ENCODE measurements around the gene CALD1. TPM values are rescaled to one million over a fixed set of nuclear protein-coding genes. Genes with fewer than 3 reads are reported as not detected.

CALD1 gene
- polyA plus RNA-seq, 1 donor (not counting 4 experiments of a cell fraction or from before 2014, with no cell fraction given): 229 TPM

DNA sequence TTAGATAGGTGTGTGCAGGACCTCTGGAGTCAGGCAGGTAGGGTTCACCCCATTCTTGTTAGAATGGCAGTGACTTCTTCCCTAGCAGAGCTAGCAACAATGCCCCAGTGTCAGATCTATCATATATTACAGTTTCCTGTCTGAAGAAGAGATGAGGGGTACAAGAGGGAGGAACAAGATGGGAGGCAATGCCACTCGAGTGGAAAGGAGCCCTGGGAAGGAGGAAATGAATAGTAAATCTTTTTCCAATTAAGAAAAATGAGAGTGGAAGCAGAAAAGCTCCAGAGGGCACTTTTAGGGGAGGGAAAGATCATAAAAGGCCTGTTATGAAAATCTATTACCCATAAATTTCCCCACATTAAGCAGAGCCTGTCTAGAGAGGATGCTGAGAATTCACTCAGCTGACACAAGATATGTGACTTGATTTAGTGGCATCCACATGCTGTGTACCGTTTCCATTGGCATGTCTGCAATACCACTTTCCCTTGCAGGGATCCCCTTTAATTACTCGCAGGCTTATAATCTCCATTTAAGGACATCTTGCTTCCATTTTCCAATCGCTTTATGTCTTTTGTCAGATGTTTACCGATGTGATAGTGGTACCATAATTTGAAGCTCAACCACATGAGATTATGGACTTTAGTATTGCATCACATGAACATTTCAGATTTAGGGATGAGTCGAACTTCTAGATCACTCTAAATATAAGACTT lies 136.9 kb downstream of the CALD1 start:
- H3K79me2 ChIP-seq (ENCODE audit: control insufficient read depth, insufficient read depth, low read length): peaks cover 48% of the 10 kb centered on the region
- FAIRE-seq: no peak
- DNase-seq (ENCODE audit: low read depth, low spot score): no peak

GRCh38 chr7:134919240-134919641 lies 139.8 kb downstream of the CALD1 start:
- H3K9ac ChIP-seq (ENCODE audit: control insufficient read depth, extremely low read depth, insufficient read depth, low read length): no peak overlapping the region
- peaks cover 0 to 4% of the 10 kb centered on the region in 2 experiments for H3K36me3 ChIP-seq (ENCODE audit: control insufficient read depth in 2 of 2, extremely low read depth in 1 of 2, insufficient read depth in 2 of 2, low read length in 2 of 2)

More for the DNA sequence above, 136.9 kb downstream of the CALD1 start:
- no peak overlapping the region for H3K4me2 ChIP-seq (ENCODE audit: control insufficient read depth, extremely low read depth, insufficient read depth, low read depth, low read length)
- peaks cover 4 to 5% of the 10 kb centered on the region in 2 experiments for H3K36me3 ChIP-seq (ENCODE audit: control insufficient read depth in 2 of 2, extremely low read depth in 1 of 2, insufficient read depth in 2 of 2, low read length in 2 of 2)
- no peak overlapping the region for H3K27ac ChIP-seq (ENCODE audit: control insufficient read depth, insufficient read depth, low read length)
- H3K4me3 ChIP-seq (ENCODE audit: control insufficient read depth in 2 of 3, extremely low read depth in 1 of 3, insufficient read depth in 2 of 3, low read depth in 1 of 3, low read length in 3 of 3): no peak overlapping the region
- dilution Hi-C loops (cut with MboI; ENCODE audit: extremely low pct_ligation_motif_present, low sequenced_read_pairs): no loop called here
- H3K27me3 ChIP-seq (ENCODE audit: control insufficient read depth, extremely low read depth, insufficient read depth, low read length): no peaks in the 10 kb centered on the region
- H3K4me1 ChIP-seq (ENCODE audit: control insufficient read depth, extremely low read depth, insufficient read depth, low read length): peaks cover 20% of the 10 kb centered on the region
- H4K20me1 ChIP-seq (ENCODE audit: control insufficient read depth, extremely low read depth, insufficient read depth, low read length): no peaks in the 10 kb centered on the region
- H3K9me3 ChIP-seq (ENCODE audit: control insufficient read depth, low read depth, low read length): no peaks in the 10 kb centered on the region
- no peak overlapping the region for H2AFZ ChIP-seq (ENCODE audit: control insufficient read depth, low read length)
- H3K9ac ChIP-seq (ENCODE audit: control insufficient read depth, extremely low read depth, insufficient read depth, low read length): no peak overlapping the region
- H3K9me1 ChIP-seq (ENCODE audit: control insufficient read depth, extremely low read depth, insufficient read depth, low read length): peaks cover 2% of the 10 kb centered on the region
- TF ChIP-seq, protein P1, sequence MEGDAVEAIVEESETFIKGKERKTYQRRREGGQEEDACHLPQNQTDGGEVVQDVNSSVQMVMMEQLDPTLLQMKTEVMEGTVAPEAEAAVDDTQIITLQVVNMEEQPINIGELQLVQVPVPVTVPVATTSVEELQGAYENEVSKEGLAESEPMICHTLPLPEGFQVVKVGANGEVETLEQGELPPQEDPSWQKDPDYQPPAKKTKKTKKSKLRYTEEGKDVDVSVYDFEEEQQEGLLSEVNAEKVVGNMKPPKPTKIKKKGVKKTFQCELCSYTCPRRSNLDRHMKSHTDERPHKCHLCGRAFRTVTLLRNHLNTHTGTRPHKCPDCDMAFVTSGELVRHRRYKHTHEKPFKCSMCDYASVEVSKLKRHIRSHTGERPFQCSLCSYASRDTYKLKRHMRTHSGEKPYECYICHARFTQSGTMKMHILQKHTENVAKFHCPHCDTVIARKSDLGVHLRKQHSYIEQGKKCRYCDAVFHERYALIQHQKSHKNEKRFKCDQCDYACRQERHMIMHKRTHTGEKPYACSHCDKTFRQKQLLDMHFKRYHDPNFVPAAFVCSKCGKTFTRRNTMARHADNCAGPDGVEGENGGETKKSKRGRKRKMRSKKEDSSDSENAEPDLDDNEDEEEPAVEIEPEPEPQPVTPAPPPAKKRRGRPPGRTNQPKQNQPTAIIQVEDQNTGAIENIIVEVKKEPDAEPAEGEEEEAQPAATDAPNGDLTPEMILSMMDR (optimal IDR thresholded peaks at IDR 0.05 in 1 of 3, IDR thresholded peaks at IDR 0.05 in 1 of 3, conservative IDR thresholded peaks at IDR 0.05 in 1 of 3; ENCODE audit: extremely low read depth in 1 of 3, insufficient read depth in 2 of 3, low read length in 3 of 3): no peak
- no peak for TF ChIP-seq EZH2 (IDR thresholded peaks at IDR 0.05; ENCODE audit: low read length)

More at GRCh38 chr7:134919240-134919641, 139.8 kb downstream of the CALD1 start:
- Histone ChIP-seq H2AFZ (ENCODE audit: control insufficient read depth, low read length) (no peak overlapping the region), H3K4me2 (ENCODE audit: control insufficient read depth, extremely low read depth, insufficient read depth, low read depth, low read length) (no peak overlapping the region), H3K79me2 (ENCODE audit: control insufficient read depth, insufficient read depth, low read length) (peaks cover 45% of the 10 kb centered on the region), H3K27me3 (ENCODE audit: control insufficient read depth, extremely low read depth, insufficient read depth, low read length) (no peaks in the 10 kb centered on the region), H3K9me3 (ENCODE audit: control insufficient read depth, low read depth, low read length) (no peaks in the 10 kb centered on the region), H3K4me3 (ENCODE audit: control insufficient read depth in 2 of 3, extremely low read depth in 1 of 3, insufficient read depth in 2 of 3, low read depth in 1 of 3, low read length in 3 of 3) (no peak overlapping the region), H3K4me1 (ENCODE audit: control insufficient read depth, extremely low read depth, insufficient read depth, low read length) (peaks cover 20% of the 10 kb centered on the region), H4K20me1 (ENCODE audit: control insufficient read depth, extremely low read depth, insufficient read depth, low read length) (no peaks in the 10 kb centered on the region), H3K27ac (ENCODE audit: control insufficient read depth, insufficient read depth, low read length) (no peak overlapping the region), H3K9me1 (ENCODE audit: control insufficient read depth, extremely low read depth, insufficient read depth, low read length) (peaks cover 2% of the 10 kb centered on the region)
- dilution Hi-C loops (cut with MboI; ENCODE audit: extremely low pct_ligation_motif_present, low sequenced_read_pairs): no loop called here
- FAIRE-seq (no peak), DNase-seq (ENCODE audit: low read depth, low spot score) (no peak)
- no peak for TF ChIP-seq EZH2 (IDR thresholded peaks at IDR 0.05; ENCODE audit: low read length)
- TF ChIP-seq, protein P1 (optimal IDR thresholded peaks at IDR 0.05 in 1 of 3, IDR thresholded peaks at IDR 0.05 in 1 of 3, conservative IDR thresholded peaks at IDR 0.05 in 1 of 3; ENCODE audit: extremely low read depth in 1 of 3, insufficient read depth in 2 of 3, low read length in 3 of 3): no peak

All from keratinocyte (primary cell).